ENCODE data around the gene VIPR2. TPM values are rescaled to one million over a fixed set of nuclear protein-coding genes. Genes with fewer than 3 reads are reported as not detected.

The VIPR2 gene
- total RNA-seq, 4 donors from 2014 or later, result 0.32 to 0.34 (median 0.32) TPM; not detected in 1

DNA sequence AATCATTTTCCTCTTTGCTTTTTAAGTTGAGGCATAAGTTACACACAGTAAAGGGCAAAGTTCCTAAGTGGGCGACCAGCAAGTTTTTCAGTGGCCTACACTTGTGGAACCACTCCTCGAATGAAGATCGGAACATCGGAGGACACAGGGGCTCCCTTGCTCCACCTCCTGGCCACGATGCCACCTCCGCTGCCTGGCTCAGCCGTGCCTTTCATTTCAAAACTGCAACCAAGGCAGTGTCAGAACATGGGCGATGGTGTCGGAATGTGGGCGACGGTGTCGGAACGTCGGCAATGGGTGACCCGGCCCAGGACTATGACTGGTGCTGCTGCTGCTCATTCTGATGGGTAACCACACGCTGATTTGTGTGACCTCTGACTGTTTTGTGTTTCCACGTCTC is 9.6 kb upstream of the VIPR2 start:
- WGBS, 2 donors, result 84% methylated on average over 16 to 17 of the region's 17 CpGs
- intact Hi-C loops (cut with DNase I; ENCODE audit: low total_unique reads), result no loop called here
- H3K4me3 ChIP-seq (ENCODE audit: low read depth, poor library complexity, severe bottlenecking), result no peak overlapping the region
- no peak for TF ChIP-seq POLR2A (IDR thresholded peaks at IDR 0.05)
- TF ChIP-seq, protein P1, sequence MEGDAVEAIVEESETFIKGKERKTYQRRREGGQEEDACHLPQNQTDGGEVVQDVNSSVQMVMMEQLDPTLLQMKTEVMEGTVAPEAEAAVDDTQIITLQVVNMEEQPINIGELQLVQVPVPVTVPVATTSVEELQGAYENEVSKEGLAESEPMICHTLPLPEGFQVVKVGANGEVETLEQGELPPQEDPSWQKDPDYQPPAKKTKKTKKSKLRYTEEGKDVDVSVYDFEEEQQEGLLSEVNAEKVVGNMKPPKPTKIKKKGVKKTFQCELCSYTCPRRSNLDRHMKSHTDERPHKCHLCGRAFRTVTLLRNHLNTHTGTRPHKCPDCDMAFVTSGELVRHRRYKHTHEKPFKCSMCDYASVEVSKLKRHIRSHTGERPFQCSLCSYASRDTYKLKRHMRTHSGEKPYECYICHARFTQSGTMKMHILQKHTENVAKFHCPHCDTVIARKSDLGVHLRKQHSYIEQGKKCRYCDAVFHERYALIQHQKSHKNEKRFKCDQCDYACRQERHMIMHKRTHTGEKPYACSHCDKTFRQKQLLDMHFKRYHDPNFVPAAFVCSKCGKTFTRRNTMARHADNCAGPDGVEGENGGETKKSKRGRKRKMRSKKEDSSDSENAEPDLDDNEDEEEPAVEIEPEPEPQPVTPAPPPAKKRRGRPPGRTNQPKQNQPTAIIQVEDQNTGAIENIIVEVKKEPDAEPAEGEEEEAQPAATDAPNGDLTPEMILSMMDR (IDR thresholded peaks at IDR 0.05), result no peak
- DNase-seq (ENCODE audit: low spot score in 2 of 2), result no peak

DNA sequence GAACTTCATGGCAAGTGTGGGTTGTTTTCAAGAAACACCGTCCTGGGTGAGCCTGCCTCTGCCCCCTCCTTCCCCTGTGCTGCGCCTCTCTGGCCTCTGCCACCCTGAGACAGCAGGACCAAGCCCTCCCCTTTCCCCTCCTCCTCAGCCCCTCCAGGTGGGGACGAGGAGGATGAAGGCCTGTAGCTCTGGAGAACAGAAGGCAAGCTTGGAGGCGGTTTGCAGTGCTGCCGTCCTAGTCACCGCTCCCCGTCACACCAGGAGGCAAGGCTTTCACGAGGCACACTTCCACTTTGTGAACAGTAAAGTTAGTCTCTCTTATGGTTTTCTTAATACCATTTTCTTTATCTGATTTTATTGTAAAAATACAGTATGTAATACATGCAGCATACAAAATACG is 8.8 kb upstream of the VIPR2 start:
- intact Hi-C loops (cut with DNase I; ENCODE audit: low total_unique reads), result no loop called here
- H3K4me3 ChIP-seq (ENCODE audit: low read depth, poor library complexity, severe bottlenecking), result no peak overlapping the region
- DNase-seq (ENCODE audit: low spot score in 2 of 2), result no peak
- WGBS, 2 donors, result 84 to 88% methylated on average over 9 of the region's 9 CpGs
- TF ChIP-seq POLR2A (IDR thresholded peaks at IDR 0.05), result no peak
- TF ChIP-seq, protein P1 (IDR thresholded peaks at IDR 0.05), result no peak

DNA sequence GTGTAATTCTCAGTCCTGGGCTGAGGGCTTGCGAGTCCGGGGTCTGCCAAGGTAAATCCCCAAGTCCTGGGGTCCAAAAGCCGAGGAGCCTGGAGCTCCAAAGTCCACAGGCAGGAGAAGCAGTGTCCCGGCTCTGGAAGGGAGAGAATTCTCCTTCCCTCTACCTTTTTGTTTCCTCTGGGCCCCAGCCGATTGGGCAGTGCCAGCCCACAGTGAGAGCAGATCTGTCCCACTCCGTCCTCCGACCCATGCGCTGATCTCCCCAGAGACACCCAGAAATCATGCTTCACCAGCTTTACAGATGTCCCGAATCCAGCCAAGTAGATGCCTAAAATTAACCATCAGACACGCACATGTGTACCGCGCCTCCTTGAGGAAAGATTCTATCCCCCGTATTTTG is 8.1 kb upstream of the VIPR2 start:
- no peak for DNase-seq (ENCODE audit: low spot score in 2 of 2)
- TF ChIP-seq POLR2A (IDR thresholded peaks at IDR 0.05), result no peak
- TF ChIP-seq, protein P1 (IDR thresholded peaks at IDR 0.05), result no peak

DNA sequence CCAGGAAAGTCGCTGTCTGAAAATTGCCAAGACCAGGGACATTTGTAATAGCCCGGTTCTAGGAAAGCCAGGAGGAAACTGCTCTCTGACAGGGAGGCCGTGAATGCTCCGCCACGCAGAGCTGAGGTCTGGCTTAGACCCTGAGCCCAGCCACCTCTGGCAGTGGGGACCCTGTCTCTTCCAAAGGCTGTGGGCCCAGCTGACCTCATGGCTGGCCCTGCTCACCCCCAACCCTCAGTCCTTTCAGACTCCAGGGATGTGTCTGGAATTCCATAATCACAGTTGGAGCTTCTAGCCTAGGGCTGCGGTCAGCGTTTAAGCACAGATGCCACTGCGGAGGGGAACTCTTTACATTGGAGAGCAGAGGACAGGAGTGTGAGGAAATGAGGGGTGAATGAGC is 6.6 kb upstream of the VIPR2 start:
- TF ChIP-seq POLR2A (IDR thresholded peaks at IDR 0.05), result no peak
- TF ChIP-seq, protein P1 (IDR thresholded peaks at IDR 0.05), result no peak
- WGBS, 2 donors, result 82 to 92% methylated on average over 8 of the region's 8 CpGs
- peak in 1 of 2 donors; percentile 68 for DNase-seq (ENCODE audit: low spot score in 2 of 2)
- intact Hi-C loops (cut with DNase I; ENCODE audit: low total_unique reads), result no loop called here
- H3K4me3 ChIP-seq (ENCODE audit: low read depth, poor library complexity, severe bottlenecking), result no peak overlapping the region

More for the DNA sequence above, 8.1 kb upstream of the VIPR2 start:
- H3K4me3 ChIP-seq (ENCODE audit: low read depth, poor library complexity, severe bottlenecking), result no peak overlapping the region
- 82 to 89% methylated on average over 13 of the region's 13 CpGs for WGBS, 2 donors
- intact Hi-C loops (cut with DNase I; ENCODE audit: low total_unique reads), result no loop called here

DNA sequence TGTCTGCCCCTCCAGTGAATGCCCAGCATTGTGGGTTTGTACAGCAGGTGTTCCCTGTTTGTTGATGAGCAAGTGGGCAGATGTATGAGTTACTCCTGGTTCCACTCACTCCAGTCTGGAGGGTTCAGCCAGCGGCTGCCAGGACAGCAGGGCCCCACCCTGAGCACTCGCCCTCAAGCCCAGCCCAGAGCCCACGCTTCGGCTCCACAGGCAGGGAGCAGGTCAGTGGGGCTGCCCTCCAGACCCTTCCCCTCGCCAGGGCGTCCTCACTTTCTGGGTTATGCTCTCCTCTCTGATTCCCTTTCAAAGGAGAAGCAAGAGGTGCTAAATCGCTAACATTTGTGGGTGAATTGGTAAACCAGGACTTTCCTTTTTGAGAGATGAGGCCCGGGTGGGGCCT is 4.8 kb upstream of the VIPR2 start:
- DNase-seq (ENCODE audit: low spot score in 2 of 2), result peak in 1 of 2 donors; percentile 67
- intact Hi-C loops (cut with DNase I; ENCODE audit: low total_unique reads), result no loop called here
- 79 to 80% methylated on average over 8 of the region's 8 CpGs for WGBS, 2 donors
- H3K4me3 ChIP-seq (ENCODE audit: low read depth, poor library complexity, severe bottlenecking), result no peak overlapping the region
- no peak for TF ChIP-seq POLR2A (IDR thresholded peaks at IDR 0.05)
- TF ChIP-seq, protein P1 (IDR thresholded peaks at IDR 0.05), result no peak
